ENCODE measurements around the gene PIK3CB.

DNA sequence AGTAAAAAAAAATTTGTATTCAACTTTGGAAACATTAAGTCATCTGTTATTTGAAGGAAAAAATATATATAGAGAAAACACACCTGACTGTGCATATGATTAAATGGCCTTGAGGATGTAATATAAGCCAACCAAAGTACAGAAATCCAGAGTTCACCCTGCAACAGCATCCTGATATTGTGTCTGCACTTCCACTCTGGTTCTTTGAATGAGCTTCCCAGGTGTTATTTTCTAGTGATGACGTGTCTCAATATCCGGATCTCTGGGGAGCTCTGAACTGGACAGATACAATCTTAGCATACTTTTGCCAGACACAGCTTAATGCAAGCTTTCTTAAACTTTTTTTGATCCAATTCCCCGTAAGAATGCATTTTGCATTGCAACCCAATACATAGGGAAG is 19.5 kb upstream of the PIK3CB start:
- TF ChIP-seq CTCF (IDR thresholded peaks at IDR 0.05): no peak
- TF ChIP-seq ZFX (IDR thresholded peaks at IDR 0.05; ENCODE audit: borderline replicate concordance): no peak

All from 22Rv1 (cell line).